ENCODE measurements around the gene KIF2A. TPM values are rescaled to one million over a fixed set of nuclear protein-coding genes. Genes with fewer than 3 reads are reported as not detected.

The KIF2A gene
- total and polyA plus RNA-seq, 2 donors (not counting 3 experiments of a cell fraction or from before 2014, with no cell fraction given) = 17.1 to 65.1 TPM

- peaks cover 67% of the 10 kb centered on the region for H3K79me2 ChIP-seq (ENCODE audit: control insufficient read depth, insufficient read depth, low read length)
- CTCF ChIA-PET = interaction anchor here (2.4 kb wide), 1 partner anchor 41 kb away, joined by 8 read pairs; no protein-coding TSS in a partner anchor
These were observed 113.6 kb downstream of the KIF2A start for GRCh38 chr5:62419609-62420008.

GRCh38 chr5:62421414-62421813 is 115.4 kb downstream of the KIF2A start:
- H3K79me2 ChIP-seq (ENCODE audit: control insufficient read depth, insufficient read depth, low read length) = peaks cover 67% of the 10 kb centered on the region
- ChIA-PET CTCF (interaction anchor here (1.6 kb wide), 1 partner anchor 23 kb away, joined by 3 read pairs; no protein-coding TSS in a partner anchor), POLR2A (no interaction called here)
- no peaks in the 10 kb centered on the region for H3K27me3 ChIP-seq (ENCODE audit: control insufficient read depth in 2 of 2, insufficient read depth in 2 of 2, low read length in 2 of 2)
- H3K4me2 ChIP-seq (ENCODE audit: insufficient read depth, low read length) = no peak overlapping the region
- FAIRE-seq (no peak), DNase-seq (ENCODE audit: low read depth, low spot score) (no peak)
- H3K9me1 ChIP-seq (replicated peaks; ENCODE audit: control insufficient read depth, extremely low read depth, insufficient read depth, low read length) = no peaks in the 10 kb centered on the region
- H3K9ac ChIP-seq (replicated peaks; ENCODE audit: extremely low read depth, insufficient read depth, low read length) = no peak overlapping the region
- dilution Hi-C loops (cut with MboI; ENCODE audit: extremely low pct_ligation_motif_present, low sequenced_read_pairs) (no loop called here), intact Hi-C loops (cut with micrococcal nuclease) (no loop called here)
- no peak overlapping the region for H3K27ac ChIP-seq (ENCODE audit: insufficient read depth, low read depth, low read length)
- no peak overlapping the region for H3K4me3 ChIP-seq (replicated peaks in 1 of 3; ENCODE audit: insufficient read depth in 1 of 3, low read depth in 1 of 3, low read length in 3 of 3)
- H2AFZ ChIP-seq (ENCODE audit: low read depth, low read length) = no peak overlapping the region
- no peak for TF ChIP-seq POLR2AphosphoS5 (IDR thresholded peaks at IDR 0.05; ENCODE audit: insufficient read depth, low read depth, low read length)
- TF ChIP-seq POLR2A (IDR thresholded peaks at IDR 0.05; ENCODE audit: low read depth, low read length) = no peak
- TF ChIP-seq, protein P1, sequence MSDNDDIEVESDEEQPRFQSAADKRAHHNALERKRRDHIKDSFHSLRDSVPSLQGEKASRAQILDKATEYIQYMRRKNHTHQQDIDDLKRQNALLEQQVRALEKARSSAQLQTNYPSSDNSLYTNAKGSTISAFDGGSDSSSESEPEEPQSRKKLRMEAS (IDR thresholded peaks at IDR 0.05; ENCODE audit: insufficient read depth, insufficient read length) = no peak
- TF ChIP-seq GATA2 (IDR thresholded peaks at IDR 0.05; ENCODE audit: insufficient read depth, insufficient read length, low read depth, low read length) = no peak
- TF ChIP-seq CTCF (IDR thresholded peaks at IDR 0.05; ENCODE audit: extremely low read depth in 1 of 2, insufficient read depth in 1 of 2, low read depth in 1 of 2, low read length in 2 of 2) = no peak
- no peak for TF ChIP-seq EZH2 (IDR thresholded peaks at IDR 0.05; ENCODE audit: borderline replicate concordance, low read depth, low read length, severe bottlenecking)
- no peak for TF ChIP-seq MYC (IDR thresholded peaks at IDR 0.05; ENCODE audit: low read depth, low read length)
- no peak for TF ChIP-seq JUN (IDR thresholded peaks at IDR 0.05; ENCODE audit: borderline replicate concordance, insufficient read depth, insufficient read length, low read depth)
- no peak for TF ChIP-seq FOS (IDR thresholded peaks at IDR 0.05; ENCODE audit: borderline replicate concordance, insufficient read depth, low read length)
- H3K4me1 ChIP-seq (ENCODE audit: control insufficient read depth, extremely low read depth, insufficient read depth, low read length) = no peaks in the 10 kb centered on the region
- no peaks in the 10 kb centered on the region for H3K9me3 ChIP-seq (replicated peaks; ENCODE audit: control insufficient read depth, insufficient read depth, low read length)
- H4K20me1 ChIP-seq (replicated peaks; ENCODE audit: control insufficient read depth, extremely low read depth, insufficient read depth, low read length) = no peaks in the 10 kb centered on the region
- no TSS peak for BruUV-seq (replicated peaks)
- no peaks in the 10 kb centered on the region for H3K36me3 ChIP-seq (ENCODE audit: control insufficient read depth in 2 of 2, extremely low read depth in 1 of 2, insufficient read depth in 2 of 2, low read length in 2 of 2)

More at GRCh38 chr5:62419609-62420008, 113.6 kb downstream of the KIF2A start:
- H4K20me1 ChIP-seq (replicated peaks; ENCODE audit: control insufficient read depth, extremely low read depth, insufficient read depth, low read length) = no peaks in the 10 kb centered on the region
- no peak overlapping the region for H3K4me2 ChIP-seq (ENCODE audit: insufficient read depth, low read length)
- no peaks in the 10 kb centered on the region for H3K4me1 ChIP-seq (ENCODE audit: control insufficient read depth, extremely low read depth, insufficient read depth, low read length)
- H3K9me1 ChIP-seq (replicated peaks; ENCODE audit: control insufficient read depth, extremely low read depth, insufficient read depth, low read length) = no peaks in the 10 kb centered on the region
- TF ChIP-seq FOS (IDR thresholded peaks at IDR 0.05; ENCODE audit: borderline replicate concordance, insufficient read depth, low read length) (no peak), JUN (IDR thresholded peaks at IDR 0.05; ENCODE audit: borderline replicate concordance, insufficient read depth, insufficient read length, low read depth) (no peak), EZH2 (IDR thresholded peaks at IDR 0.05; ENCODE audit: borderline replicate concordance, low read depth, low read length, severe bottlenecking) (no peak)
- no TSS peak for BruUV-seq (replicated peaks)
- H3K9me3 ChIP-seq (replicated peaks; ENCODE audit: control insufficient read depth, insufficient read depth, low read length) = no peaks in the 10 kb centered on the region
- H3K27me3 ChIP-seq (ENCODE audit: control insufficient read depth in 2 of 2, insufficient read depth in 2 of 2, low read length in 2 of 2) = no peaks in the 10 kb centered on the region
- H2AFZ ChIP-seq (ENCODE audit: low read depth, low read length) = no peak overlapping the region
- H3K4me3 ChIP-seq (replicated peaks in 1 of 3; ENCODE audit: insufficient read depth in 1 of 3, low read depth in 1 of 3, low read length in 3 of 3) = no peak overlapping the region
- dilution Hi-C loops (cut with MboI; ENCODE audit: extremely low pct_ligation_motif_present, low sequenced_read_pairs) (no loop called here), intact Hi-C loops (cut with micrococcal nuclease) (no loop called here)
- POLR2A ChIA-PET = no interaction called here
- DNase-seq (ENCODE audit: low read depth, low spot score) = no peak
- FAIRE-seq = no peak
- no peaks in the 10 kb centered on the region for H3K36me3 ChIP-seq (ENCODE audit: control insufficient read depth in 2 of 2, extremely low read depth in 1 of 2, insufficient read depth in 2 of 2, low read length in 2 of 2)
- H3K27ac ChIP-seq (ENCODE audit: insufficient read depth, low read depth, low read length) = no peak overlapping the region
- no peak overlapping the region for H3K9ac ChIP-seq (replicated peaks; ENCODE audit: extremely low read depth, insufficient read depth, low read length)

Measured in endothelial cell of umbilical vein (primary cell).